DMS53 treated with DMSO at 0.1 percent for 48 hours (cell line): ENCODE data around the gene SOX1.

Experiments
- DNase-seq: peaks from one replicate; lab custom pipeline; 2025; ENCODE audit not compliant: unreplicated experiment; lab: John Stamatoyannopoulos, UW

Gene SOX1

GRCh38 chr13:112058519-112058873 is 8.5 kb upstream of the SOX1 start:
- DNase-seq, result no peak

GRCh38 chr13:112058941-112059340 is 8.0 kb upstream of the SOX1 start:
- DNase-seq, result no peak

DNA sequence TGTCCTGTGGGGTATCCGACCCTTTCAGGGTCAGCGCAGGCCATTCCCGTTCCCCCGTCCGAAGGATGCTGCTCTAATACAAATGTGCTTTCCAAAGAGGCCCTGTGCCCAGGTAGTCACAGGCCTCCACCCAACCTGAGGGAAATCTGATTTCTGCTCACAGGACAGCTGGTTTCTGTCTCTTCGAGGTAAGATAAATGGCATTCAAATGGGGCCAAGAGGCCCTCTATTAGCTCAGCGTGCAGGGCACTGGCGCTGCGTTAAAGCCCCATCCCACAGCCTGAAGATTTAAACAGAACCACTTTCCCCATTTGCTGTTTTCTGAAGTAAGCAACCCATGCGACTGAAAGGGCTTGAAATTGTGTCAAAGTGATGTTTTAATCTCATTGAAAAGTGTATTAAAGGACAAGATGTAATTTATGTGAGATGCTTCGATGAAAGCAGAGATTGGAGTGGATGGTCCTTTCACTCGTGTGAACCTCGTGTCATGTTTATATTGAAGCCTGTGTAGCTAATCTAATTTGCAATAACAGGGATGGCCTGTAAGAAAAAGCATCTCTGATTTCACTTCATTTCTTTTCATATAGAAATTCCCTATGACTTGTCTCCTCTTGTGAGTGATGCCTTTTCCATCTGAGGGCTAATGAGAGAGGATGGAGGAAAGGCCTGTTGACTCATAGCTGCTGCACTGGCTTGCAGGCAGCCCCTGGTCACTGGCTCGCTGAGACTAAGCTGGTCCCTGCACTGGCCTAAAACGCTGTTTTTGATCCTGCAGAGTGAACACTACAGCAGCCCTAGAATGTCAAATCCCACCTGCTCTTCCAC is 7.3 kb upstream of the SOX1 start:
- no peak for DNase-seq

GRCh38 chr13:112060282-112060830 is 6.6 kb upstream of the SOX1 start:
- no peak for DNase-seq

DNA sequence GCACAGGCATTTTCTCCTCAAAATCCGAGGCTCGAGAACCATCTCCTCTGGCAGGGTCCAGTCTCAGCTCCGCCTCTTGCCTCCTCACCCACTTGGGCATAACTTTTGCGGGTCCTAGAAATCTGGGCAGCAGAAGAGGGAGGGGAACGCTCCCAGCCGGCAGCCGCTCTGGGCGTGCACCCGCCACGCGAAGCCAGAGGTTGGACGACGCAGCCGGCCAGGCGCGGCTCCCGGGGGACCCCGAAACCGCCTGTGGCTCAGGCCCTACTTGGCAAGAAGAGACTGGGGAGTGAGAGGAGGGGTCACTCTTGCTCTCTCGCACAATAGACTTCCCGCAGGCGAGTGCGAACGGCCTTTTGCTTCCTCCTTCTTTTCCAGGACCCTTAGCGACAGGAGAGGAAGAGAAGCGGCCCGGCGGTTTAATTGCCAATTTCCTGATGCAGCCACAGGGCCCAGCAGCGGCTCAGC is 6.0 kb upstream of the SOX1 start:
- DNase-seq, result no peak

DNA sequence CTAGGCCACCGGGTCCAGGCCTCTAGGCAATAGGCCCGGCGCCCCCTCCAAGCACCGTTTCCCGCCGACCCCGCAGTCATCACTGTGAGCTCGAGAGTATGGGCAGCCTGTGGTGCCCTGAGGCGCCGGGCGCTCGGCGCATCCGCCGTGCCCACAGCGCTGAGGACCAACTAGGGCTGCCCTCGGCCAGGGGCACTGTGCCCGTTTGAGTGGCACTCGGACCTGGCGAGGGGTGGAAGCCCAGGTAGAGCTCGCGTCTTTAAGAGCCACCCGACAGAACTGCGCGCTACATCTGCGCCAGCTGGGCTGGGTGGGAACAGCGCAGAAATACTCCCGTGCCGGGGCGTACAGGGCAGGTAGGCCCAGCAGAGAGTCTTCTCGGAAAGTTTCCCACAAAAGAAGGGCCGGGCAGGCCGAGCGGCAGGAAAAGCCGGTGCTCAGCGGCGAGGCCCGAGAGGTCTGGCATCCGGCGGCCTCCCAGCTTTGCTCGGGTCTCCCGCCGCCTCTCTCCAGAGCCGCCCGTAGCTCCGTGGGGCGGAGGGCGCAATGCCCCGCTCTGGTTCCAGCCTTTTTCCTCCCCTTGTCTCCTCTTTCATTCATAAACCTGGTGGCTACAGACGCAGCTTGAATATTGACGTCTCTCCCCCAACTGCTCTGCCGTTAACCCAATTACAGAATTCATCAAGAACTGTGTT is 5.4 kb upstream of the SOX1 start:
- DNase-seq, result no peak

DNA sequence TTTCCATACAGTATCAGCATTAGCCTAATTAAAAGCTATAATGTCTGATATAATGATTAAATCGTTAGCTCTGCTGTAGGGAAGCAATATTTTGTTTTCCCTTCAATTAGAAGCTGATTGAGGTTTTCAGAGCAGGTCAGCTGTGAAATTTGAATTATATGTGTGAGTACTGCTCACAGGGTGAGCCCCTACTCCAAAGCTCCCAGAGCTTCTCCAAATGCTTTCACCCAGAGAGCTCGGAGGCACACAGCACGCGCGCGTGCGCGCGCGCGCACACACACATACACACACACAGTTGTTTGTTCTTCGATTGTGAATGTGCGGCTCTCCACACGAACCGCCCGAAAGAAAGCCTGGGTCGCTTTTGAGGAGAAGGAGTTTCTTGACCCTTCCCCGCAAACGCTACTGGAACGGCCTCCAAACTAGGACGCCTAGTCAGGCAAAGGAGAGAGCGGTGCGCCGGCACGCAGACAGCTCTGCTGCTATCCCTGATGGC is 4.8 kb upstream of the SOX1 start:
- no peak for DNase-seq

DNA sequence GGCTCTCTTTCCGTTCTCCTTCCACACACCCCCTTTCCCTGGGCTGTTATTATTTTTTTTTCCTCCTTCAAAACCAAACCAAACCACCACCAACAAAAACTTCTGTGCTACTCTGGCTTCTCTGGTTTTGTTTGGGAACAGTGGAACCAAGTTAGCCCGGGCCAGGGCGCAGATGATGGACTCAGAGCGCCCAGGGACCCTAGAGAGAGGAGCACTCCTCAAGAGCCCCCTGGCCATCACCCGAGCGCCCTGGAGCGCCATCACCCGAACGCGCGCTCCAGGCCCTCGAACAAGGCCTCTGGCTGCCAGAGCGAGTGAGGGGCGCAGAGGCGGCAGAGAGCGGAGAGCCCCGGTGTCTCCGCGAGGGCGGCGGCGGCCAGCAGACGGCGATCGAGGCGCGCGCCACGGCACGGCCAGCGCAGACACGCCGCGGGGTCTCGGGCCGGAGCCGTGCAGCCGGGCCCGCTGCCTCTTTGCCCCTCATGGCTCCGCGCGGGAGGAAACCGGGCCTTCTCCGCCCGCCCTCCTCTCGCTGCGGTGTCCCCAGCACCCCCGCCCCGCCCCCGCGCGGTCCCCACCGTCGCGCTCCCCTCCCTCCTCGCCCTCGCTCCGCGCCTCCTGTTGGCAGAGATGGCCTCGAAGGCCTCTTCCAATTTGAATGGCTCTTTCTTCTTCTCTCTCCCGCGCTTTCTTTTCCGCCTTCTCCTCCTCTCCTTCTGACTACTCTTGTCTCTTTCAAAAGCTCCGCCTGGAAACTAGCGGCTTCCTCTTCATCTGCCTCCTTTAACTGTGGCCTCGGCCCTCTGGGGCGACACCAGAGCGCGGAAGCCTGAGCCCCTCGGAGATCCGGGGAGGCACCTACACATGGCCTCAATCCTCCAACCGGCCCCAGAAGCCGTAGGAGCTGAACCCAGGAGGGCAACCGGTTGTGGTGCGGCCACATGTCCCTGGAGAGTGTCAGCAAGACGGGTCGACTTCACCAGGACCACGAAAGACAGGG is 4.1 kb upstream of the SOX1 start:
- no peak for DNase-seq

GRCh38 chr13:112063807-112064206 is 3.1 kb upstream of the SOX1 start:
- no peak for DNase-seq

DNA sequence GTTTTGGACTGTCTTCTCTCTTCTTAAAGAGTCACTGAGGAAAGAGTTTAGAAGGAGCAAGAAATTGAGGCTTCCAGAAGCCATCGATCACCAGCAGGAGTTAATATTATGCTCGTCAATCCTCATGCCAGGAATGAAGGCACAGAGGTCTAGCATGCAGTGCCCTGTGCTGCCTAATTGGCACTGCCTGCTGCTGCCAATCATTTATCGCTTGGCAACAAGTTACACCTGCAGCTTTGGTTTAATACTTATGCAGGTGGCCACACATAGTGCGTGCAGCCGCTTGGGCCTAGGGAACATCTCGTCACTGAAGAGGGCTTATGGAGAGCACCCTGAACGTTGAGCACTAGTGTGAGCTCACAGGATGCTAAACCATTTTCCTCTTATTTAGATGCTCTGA is 2.7 kb upstream of the SOX1 start:
- no peak for DNase-seq

DNA sequence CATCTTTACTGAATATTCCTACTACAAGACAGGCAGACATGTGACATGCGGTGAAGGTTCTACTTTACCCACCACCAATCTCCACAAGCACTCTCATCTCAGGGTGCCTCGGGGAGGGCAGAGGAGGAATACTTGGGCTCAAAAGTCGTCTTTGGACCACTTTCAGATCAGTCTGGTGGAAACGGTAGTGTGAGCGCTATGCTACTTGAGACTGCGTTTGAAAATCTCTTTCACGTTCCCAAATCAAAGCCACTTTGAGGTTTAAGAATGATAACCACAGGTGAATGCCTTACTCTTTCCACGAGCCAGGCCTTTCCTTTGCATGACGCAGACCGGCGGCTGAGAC is 1.5 kb upstream of the SOX1 start:
- no peak for DNase-seq

GRCh38 chr13:112065867-112066623 is 904 bp upstream of the SOX1 start:
- no peak for DNase-seq

- no peak for DNase-seq
These were observed 335 bp upstream of the SOX1 start for GRCh38 chr13:112066624-112067004.

DNA sequence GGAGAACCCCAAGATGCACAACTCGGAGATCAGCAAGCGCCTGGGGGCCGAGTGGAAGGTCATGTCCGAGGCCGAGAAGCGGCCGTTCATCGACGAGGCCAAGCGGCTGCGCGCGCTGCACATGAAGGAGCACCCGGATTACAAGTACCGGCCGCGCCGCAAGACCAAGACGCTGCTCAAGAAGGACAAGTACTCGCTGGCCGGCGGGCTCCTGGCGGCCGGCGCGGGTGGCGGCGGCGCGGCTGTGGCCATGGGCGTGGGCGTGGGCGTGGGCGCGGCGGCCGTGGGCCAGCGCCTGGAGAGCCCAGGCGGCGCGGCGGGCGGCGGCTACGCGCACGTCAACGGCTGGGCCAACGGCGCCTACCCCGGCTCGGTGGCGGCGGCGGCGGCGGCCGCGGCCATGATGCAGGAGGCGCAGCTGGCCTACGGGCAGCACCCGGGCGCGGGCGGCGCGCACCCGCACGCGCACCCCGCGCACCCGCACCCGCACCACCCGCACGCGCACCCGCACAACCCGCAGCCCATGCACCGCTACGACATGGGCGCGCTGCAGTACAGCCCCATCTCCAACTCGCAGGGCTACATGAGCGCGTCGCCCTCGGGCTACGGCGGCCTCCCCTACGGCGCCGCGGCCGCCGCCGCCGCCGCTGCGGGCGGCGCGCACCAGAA is 1.1 kb downstream of the SOX1 start:
- no peak for DNase-seq

DNA sequence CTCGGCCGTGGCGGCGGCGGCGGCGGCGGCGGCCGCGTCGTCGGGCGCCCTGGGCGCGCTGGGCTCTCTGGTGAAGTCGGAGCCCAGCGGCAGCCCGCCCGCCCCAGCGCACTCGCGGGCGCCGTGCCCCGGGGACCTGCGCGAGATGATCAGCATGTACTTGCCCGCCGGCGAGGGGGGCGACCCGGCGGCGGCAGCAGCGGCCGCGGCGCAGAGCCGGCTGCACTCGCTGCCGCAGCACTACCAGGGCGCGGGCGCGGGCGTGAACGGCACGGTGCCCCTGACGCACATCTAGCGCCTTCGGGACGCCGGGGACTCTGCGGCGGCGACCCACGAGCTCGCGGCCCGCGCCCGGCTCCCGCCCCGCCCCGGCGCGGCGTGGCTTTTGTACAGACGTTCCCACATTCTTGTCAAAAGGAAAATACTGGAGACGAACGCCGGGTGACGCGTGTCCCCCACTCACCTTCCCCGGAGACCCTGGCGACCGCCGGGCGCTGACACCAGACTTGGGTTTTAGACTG is 1.7 kb downstream of the SOX1 start:
- no peak for DNase-seq

DNA sequence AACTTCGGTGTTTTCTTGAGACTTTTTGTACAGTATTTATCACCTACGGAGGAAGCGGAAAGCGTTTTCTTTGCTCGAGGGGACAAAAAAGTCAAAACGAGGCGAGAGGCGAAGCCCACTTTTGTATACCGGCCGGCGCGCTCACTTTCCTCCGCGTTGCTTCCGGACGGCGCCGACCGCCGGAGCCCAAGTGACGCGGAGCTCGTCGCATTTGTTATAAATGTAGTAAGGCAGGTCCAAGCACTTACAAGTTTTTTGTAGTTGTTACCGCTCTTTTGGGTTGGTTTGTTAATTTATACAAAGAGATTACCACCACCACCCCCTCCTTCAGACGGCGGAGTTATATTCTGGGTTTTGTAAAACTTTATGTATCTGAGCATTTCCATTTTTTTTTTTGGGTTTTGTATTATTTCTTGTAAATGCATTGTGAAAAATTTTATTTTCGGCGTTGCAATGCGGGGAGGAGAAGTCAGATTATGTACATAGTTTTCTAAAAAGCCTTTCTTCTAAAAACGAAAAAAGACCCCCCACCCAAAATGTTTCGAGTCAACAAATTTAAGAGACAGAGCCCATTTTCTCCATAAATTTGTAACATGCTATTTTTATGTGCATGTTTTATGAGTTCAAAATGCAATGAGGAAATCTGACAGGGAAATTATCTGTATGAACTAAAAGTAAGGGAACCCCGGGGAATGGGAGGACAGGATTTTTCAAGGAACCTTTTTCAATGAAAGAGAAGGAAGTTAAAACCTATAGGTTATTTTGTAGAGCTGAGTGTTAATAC is 2.3 kb downstream of the SOX1 start:
- no peak for DNase-seq

DNA sequence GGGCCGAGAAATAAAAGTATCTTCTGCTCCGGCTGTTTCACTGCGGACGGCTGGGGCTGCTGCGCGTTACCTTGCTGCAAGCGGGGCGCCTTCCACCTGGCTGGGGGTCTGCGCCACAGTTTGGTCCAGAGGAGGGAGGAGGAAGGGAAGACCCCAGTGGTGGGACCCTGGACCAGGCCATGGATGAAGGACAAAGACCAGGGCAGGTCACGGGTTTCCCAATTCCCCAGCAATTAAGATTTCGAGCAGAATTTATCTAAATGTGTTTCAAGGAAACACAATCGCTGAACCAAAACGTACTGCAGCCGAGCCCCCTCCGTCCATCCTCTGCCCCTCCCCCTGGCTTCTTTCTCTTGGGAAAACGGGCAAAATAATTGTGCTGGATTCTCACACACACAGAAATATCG is 2.9 kb downstream of the SOX1 start:
- DNase-seq, result no peak

DNA sequence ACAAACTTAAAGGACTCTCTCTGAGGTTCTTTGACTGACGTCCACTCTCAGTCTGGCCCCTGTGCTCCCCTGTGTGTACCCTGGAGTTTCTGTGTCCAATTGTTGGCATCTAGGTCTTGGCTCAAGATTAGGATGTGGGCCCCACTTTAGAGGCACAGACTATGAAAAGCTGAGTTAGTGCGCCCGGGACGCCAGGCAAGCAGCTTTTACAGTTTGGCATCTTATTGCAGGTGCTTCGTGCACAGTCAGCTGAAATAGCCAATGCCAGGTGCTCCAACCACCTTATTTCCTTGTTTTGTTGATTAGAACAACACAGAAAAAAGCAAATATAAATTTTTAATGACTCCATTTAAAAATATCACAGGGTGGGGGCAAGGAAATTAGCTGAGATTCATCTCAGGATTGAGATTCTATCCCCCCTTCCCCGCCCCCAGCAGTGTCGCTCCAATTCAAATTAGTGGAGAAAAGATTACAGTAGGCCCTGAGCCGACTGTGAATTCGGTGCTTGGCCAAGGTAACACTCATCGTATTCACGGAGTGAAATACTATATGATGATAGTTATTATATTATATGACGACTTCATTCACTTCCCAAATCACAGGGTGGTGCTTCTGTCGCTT is 4.3 kb downstream of the SOX1 start:
- no peak for DNase-seq
